GM23248 (cell line): ENCODE data around the gene OR5A1. TPM values are rescaled to one million over a fixed set of nuclear protein-coding genes. Genes with fewer than 3 reads are reported as not detected.

Source experiments
- DNase-seq: peaks from one replicate; pipeline ENCODE4 v3.0.0-alpha.2; 2015
- H2AFZ ChIP-seq: fragments of 200-600 bp; sonication (generic); 2 replicates; pipeline ENCODE4 v1.6.1; 2016; ENCODE audit warnings: antibody characterized with exemption
- H3F3A ChIP-seq: fragments of 200-600 bp; sonication (generic); 2 replicates; pipeline ENCODE4 v1.6.1; 2016; ENCODE audit warnings: mild to moderate bottlenecking, antibody characterized with exemption, mixed run types; ENCODE audit not compliant: insufficient read depth
- H3K27ac ChIP-seq: fragments of 200-600 bp; sonication (generic); 2 replicates; pipeline ENCODE4 v1.5.1; 2016; ENCODE audit warnings: mild to moderate bottlenecking
- H3K27me3 ChIP-seq: fragments of 200-600 bp; sonication (generic); replicated peaks from 2 replicates; pipeline ENCODE4 v1.6.1; 2016; ENCODE audit warnings: mild to moderate bottlenecking; ENCODE audit not compliant: insufficient read depth
- H3K36me3 ChIP-seq: fragments of 200-600 bp; sonication (generic); 2 replicates; pipeline ENCODE4 v1.6.1; 2016; ENCODE audit warnings: low read depth, mild to moderate bottlenecking
- H3K4me1 ChIP-seq: fragments of 200-600 bp; sonication (generic); 2 replicates; pipeline ENCODE4 v1.6.1; 2016; ENCODE audit warnings: mild to moderate bottlenecking; ENCODE audit not compliant: insufficient read depth
- H3K4me2 ChIP-seq: fragments of 200-600 bp; sonication (generic); one replicate; pipeline ENCODE4 v1.6.1; 2016; ENCODE audit warnings: mild to moderate bottlenecking; ENCODE audit not compliant: unreplicated experiment
- H3K4me3 ChIP-seq: fragments of 200-600 bp; sonication (generic); 2 replicates; pipeline ENCODE4 v1.5.1; 2016; ENCODE audit warnings: mild to moderate bottlenecking
- H3K79me2 ChIP-seq: fragments of 200-600 bp; sonication (generic); 2 replicates; pipeline ENCODE4 v1.6.1; 2016; ENCODE audit warnings: mild to moderate bottlenecking; ENCODE audit not compliant: insufficient read depth
- H3K9ac ChIP-seq: fragments of 200-600 bp; sonication (generic); 2 replicates; pipeline ENCODE4 v1.6.1; 2016; ENCODE audit warnings: mild to moderate bottlenecking
- H3K9me2 ChIP-seq: fragments of 200-600 bp; sonication (generic); 2 replicates; pipeline ENCODE4 v1.6.1; 2016; ENCODE audit warnings: mixed run types, mild to moderate bottlenecking, moderate library complexity; ENCODE audit not compliant: insufficient read depth
- H3K9me3 ChIP-seq: fragments of 200-600 bp; sonication (generic); one replicate; pipeline ENCODE4 v1.6.1; 2017; ENCODE audit warnings: low read depth
- H4K20me1 ChIP-seq: fragments of 200-600 bp; sonication (generic); 2 replicates; pipeline ENCODE4 v1.6.0; 2016; ENCODE audit not compliant: insufficient read depth
- EZH2 ChIP-seq: fragments of 200-600 bp; sonication (generic); IDR thresholded peaks from 2 replicates; pipeline ENCODE4 v1.6.1; 2018; ENCODE audit warnings: antibody characterized with exemption, mild to moderate bottlenecking; ENCODE audit not compliant: insufficient read depth, poor library complexity, severe bottlenecking
- EZH2phosphoT487 ChIP-seq: fragments of 200-600 bp; sonication (generic); IDR thresholded peaks from 2 replicates; pipeline ENCODE4 v1.6.1; 2018; ENCODE audit warnings: antibody characterized with exemption, moderate library complexity, mild to moderate bottlenecking, low read depth; ENCODE audit not compliant: insufficient read depth
- WGBS, 2 experiments: methylation state at CpG; one replicate each; pipeline ENCODE4 v1.1.6; 2015 to 2017; ENCODE audit warnings: low lambda C conversion rate in 2 of 2, low coverage in 1 of 2; ENCODE audit errors: missing lambda C conversion rate in 2 of 2; 5-methylcytosine and 5-hydroxymethylcytosine counted together
- in situ Hi-C: fragments of 300-500 bp; cut with MboI; formaldehyde crosslinking; loops from 2 replicates; pipeline ENCODE4 v1.15.0; 2020
- polyA plus RNA-seq: library from polyadenylated mRNA; unstranded; fragments of >200 nt; fragmentation: Nextera tagmentation; extraction: Ambion mirVana; gene quantifications from 2 replicates; pipeline ENCODE4 v1.2.1, GENCODE V29; 2016
- total RNA-seq: library from RNA; depleted of rRNA; stranded (reverse); fragments of >200 nt; shearing (Covaris generic); gene quantifications from 2 replicates; pipeline ENCODE4 v1.2.3, GENCODE V29; 2014; rRNA removed

OR5A1 gene
- total and polyA plus RNA-seq, 2 experiments from 2014 or later: not detected

DNA sequence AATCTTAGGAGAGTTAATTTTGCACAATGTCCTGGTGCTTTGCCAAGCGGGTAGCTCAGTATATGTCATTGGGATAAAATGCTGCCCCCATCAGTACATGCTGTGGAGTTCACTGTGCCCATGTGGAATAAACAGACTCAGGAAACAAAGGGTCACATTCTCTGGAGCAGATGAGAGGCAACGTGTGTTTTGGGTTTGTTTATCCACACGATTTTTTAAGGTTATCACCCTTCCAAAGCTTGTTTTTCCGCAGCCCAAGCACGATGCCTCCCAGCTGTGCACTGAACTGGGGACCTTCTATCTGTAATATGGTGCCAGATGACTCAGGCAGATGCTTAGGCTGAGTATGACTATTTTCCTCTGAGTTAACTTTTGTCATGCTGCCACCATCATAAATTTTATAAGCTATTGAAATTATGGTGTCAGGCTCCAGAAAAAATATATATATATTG is 26.9 kb downstream of the OR5A1 start:
- Histone ChIP-seq H3K4me3 (peak overlapping the region; percentile 4; the same call in 1 of the 2 replicates), H3F3A (0 out of 2 replicates have a peak, but pooled peaks cover 10% of the 10 kb centered on the region), H3K27me3 (no peaks in the 10 kb centered on the region), H3K27ac (no peak overlapping the region), H3K4me1 (peaks cover 11% of the 10 kb centered on the region; the same call in 1 of the 2 replicates), H3K9me2 (no peaks in the 10 kb centered on the region), H2AFZ (no peak overlapping the region), H3K9me3 (no peaks in the 10 kb centered on the region), H3K4me2 (no peak overlapping the region), H4K20me1 (no peaks in the 10 kb centered on the region), H3K9ac (no peak overlapping the region), H3K79me2 (no peaks in the 10 kb centered on the region), H3K36me3 (no peaks in the 10 kb centered on the region)
- TF ChIP-seq EZH2 (no peak), EZH2phosphoT487 (no peak)
- DNase-seq: peak; percentile 69
- in situ Hi-C loops: no loop called here
- WGBS, 2 experiments: 1 to 4% methylated on average over 5 of the region's 5 CpGs

DNA sequence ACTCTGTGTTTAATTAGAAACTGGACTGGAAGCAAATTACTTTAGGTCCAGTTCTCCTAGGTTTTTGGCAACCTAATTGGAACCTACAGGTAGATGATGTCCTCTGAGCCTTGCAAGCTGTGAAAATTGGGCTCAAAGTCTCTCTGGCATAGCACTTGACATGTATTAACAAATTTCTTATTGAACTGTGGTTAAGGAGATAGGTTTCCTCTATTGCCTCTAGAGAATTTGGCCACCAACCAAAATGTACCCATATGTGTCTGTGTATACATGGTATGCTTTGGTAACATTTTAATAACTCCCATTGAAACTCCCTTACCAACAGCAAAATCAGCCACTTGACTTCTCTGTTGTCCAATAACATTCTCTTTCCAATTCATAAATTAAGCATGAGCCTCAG is 36.7 kb downstream of the OR5A1 start, which contains the start of gene OR4D10:
Gene OR4D10 (plus strand): TSS at position 301 of the 400 bp plus-strand sequence. CDS start 4,115 bp downstream, outside the sequence.
- Histone ChIP-seq H2AFZ (no peak within 1 kb of the TSS), H3F3A (no peaks in the 10 kb centered on the region), H4K20me1 (no peaks in the 10 kb centered on the region), H3K9ac (no peak within 1 kb of the TSS), H3K79me2 (no peaks in the 10 kb centered on the region), H3K4me1 (no peaks in the 10 kb centered on the region), H3K9me3 (no peaks in the 10 kb centered on the region), H3K27ac (no peak within 1 kb of the TSS), H3K36me3 (no peaks in the 10 kb centered on the region), H3K9me2 (no peaks in the 10 kb centered on the region), H3K27me3 (no peaks in the 10 kb centered on the region), H3K4me2 (no peak within 1 kb of the TSS), H3K4me3 (no peak within 1 kb of the TSS)
- no peak for TF ChIP-seq EZH2
- TF ChIP-seq EZH2phosphoT487: no peak
- in situ Hi-C loops: no loop called here
- DNase-seq: no peak

DNA sequence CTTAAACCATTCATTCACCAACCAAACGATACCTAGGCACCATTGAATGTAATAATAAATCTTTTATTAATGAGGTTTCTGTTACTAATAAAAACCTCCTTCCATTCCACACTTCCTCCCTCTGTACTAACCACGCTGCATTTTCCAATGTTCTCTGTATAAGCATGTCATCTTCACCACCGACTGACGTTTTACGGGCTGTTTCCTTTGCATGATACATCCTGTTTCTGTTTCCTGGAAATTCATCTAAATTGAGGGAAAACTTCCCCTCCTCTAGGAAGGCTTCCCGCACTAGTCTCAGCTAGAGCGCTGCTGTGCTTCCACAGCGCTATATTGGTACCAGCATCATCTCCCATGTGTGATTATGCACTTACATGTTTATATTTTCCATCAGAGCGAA is 38.9 kb downstream of the OR5A1 start:
- H3K9me3 ChIP-seq: no peaks in the 10 kb centered on the region
- in situ Hi-C loops: no loop called here
- WGBS, 2 experiments: 31 to 36% methylated on average over 9 of the region's 9 CpGs
- no peaks in the 10 kb centered on the region for H3K27me3 ChIP-seq
- no peak overlapping the region for H2AFZ ChIP-seq
- no peak overlapping the region for H3K9ac ChIP-seq
- no peaks in the 10 kb centered on the region for H3F3A ChIP-seq
- no peak overlapping the region for H3K4me3 ChIP-seq
- no peaks in the 10 kb centered on the region for H4K20me1 ChIP-seq
- H3K4me2 ChIP-seq: no peak overlapping the region
- no peaks in the 10 kb centered on the region for H3K4me1 ChIP-seq
- H3K36me3 ChIP-seq: no peaks in the 10 kb centered on the region
- no peak for TF ChIP-seq EZH2phosphoT487
- TF ChIP-seq EZH2: no peak
- no peak for DNase-seq
- no peak overlapping the region for H3K27ac ChIP-seq
- H3K9me2 ChIP-seq: no peaks in the 10 kb centered on the region
- H3K79me2 ChIP-seq: no peaks in the 10 kb centered on the region

DNA sequence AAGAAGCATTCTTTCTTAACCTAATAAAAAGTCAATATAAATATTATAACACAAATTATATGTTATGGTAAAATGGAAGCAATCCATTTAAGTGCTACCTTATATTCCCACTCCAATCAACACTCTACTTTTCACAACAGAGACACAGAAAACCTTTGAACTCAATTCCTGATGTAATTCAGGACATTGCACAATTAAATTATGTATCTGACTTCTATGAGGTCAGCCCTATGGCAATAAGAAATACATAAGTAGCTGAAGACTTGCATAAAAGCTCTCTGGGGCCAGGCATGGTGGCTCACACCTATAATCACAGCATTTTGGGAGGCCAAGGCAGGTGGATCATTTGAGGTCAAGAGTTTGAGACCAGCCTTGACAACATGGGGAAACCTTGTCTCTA is 43.6 kb downstream of the OR5A1 start:
- Histone ChIP-seq H3K9me2 (no peaks in the 10 kb centered on the region), H4K20me1 (no peaks in the 10 kb centered on the region), H3K36me3 (no peaks in the 10 kb centered on the region), H2AFZ (no peak overlapping the region), H3K4me1 (no peaks in the 10 kb centered on the region), H3K9me3 (no peaks in the 10 kb centered on the region), H3K27me3 (no peaks in the 10 kb centered on the region), H3K27ac (no peak overlapping the region), H3F3A (no peaks in the 10 kb centered on the region), H3K4me2 (no peak overlapping the region), H3K79me2 (no peaks in the 10 kb centered on the region), H3K4me3 (no peak overlapping the region), H3K9ac (no peak overlapping the region)
- no peak for DNase-seq
- no peak for TF ChIP-seq EZH2phosphoT487
- TF ChIP-seq EZH2: no peak
- in situ Hi-C loops: no loop called here

DNA sequence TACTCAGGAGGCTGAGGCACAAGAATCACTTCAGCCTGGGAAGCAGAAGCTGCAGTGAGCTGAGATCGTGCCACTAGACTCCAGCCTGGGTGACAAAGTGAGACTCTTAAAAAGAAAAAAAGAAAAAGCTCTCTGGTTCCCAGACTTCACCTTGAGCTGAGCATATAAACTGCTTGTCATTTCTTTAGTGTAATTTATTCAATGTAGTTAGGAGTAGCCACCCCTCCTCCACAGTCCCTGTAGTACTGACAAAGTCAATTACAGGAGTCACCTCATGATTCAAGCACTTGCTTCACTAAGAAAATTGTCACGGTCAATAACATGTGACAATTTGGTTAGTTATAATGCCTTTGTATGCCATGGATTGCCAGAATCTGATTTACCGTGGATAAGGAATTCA is 44.1 kb downstream of the OR5A1 start:
- Histone ChIP-seq H3K4me1 (no peaks in the 10 kb centered on the region), H3K9ac (no peak overlapping the region), H3K79me2 (no peaks in the 10 kb centered on the region), H3K4me2 (no peak overlapping the region), H3K36me3 (no peaks in the 10 kb centered on the region), H3K9me3 (no peaks in the 10 kb centered on the region), H4K20me1 (no peaks in the 10 kb centered on the region), H3K27me3 (no peaks in the 10 kb centered on the region), H2AFZ (no peak overlapping the region), H3K27ac (no peak overlapping the region), H3F3A (no peaks in the 10 kb centered on the region), H3K4me3 (no peak overlapping the region), H3K9me2 (no peaks in the 10 kb centered on the region)
- WGBS, 2 experiments: 16 to 23% methylated on average over 3 of the region's 3 CpGs
- no peak for DNase-seq
- in situ Hi-C loops: no loop called here
- TF ChIP-seq EZH2phosphoT487: no peak
- TF ChIP-seq EZH2: no peak

Other genes starting within 250 kb of the OR5A1 start
- gene MPEG1, start 223.5 kb upstream of the OR5A1 start, total RNA-seq: not detected in 2 replicates
- not detected in 2 replicates for gene MPEG1, start 223.5 kb upstream of the OR5A1 start, polyA plus RNA-seq
- gene OR5AN1, start 77.6 kb upstream of the OR5A1 start, total RNA-seq: not detected in 2 replicates
- gene OR5AN1, start 77.6 kb upstream of the OR5A1 start, polyA plus RNA-seq: not detected in 2 replicates
- not detected in 2 replicates for gene OR5A2, start 10.1 kb upstream of the OR5A1 start, total RNA-seq
- gene OR5A2, start 10.1 kb upstream of the OR5A1 start, polyA plus RNA-seq: not detected in 2 replicates
- gene OR4D6, start 20.5 kb downstream of the OR5A1 start, total RNA-seq: not detected in 2 replicates
- not detected in 2 replicates for gene OR4D6, start 20.5 kb downstream of the OR5A1 start, polyA plus RNA-seq
- not detected in 2 replicates for gene OR4D10, start 36.8 kb downstream of the OR5A1 start, total RNA-seq
- not detected in 2 replicates for gene OR4D10, start 36.8 kb downstream of the OR5A1 start, polyA plus RNA-seq
- gene OR4D11, start 67.1 kb downstream of the OR5A1 start, total RNA-seq: not detected in 2 replicates
- gene OR4D11, start 67.1 kb downstream of the OR5A1 start, polyA plus RNA-seq: not detected in 2 replicates
- not detected in 2 replicates for gene OR4D9, start 75.1 kb downstream of the OR5A1 start, total RNA-seq
- not detected in 2 replicates for gene OR4D9, start 75.1 kb downstream of the OR5A1 start, polyA plus RNA-seq
- gene OSBP, start 179.3 kb downstream of the OR5A1 start, total RNA-seq: 17.2 and 26.4 TPM in 2 replicates
- gene OSBP, start 179.3 kb downstream of the OR5A1 start, polyA plus RNA-seq: 10.7 and 12.8 TPM in 2 replicates
- gene PATL1, start 232.6 kb downstream of the OR5A1 start, total RNA-seq: 9.6 and 12.5 TPM in 2 replicates
- 8.5 and 10.7 TPM in 2 replicates for gene PATL1, start 232.6 kb downstream of the OR5A1 start, polyA plus RNA-seq